ENCODE data around the gene PPP1R12A. TPM values are rescaled to one million over a fixed set of nuclear protein-coding genes. Genes with fewer than 3 reads are reported as not detected.

PPP1R12A gene
- total and polyA plus RNA-seq, 9 of the 15 experiments (the other 6 are each of a cell fraction or from before 2014, with no cell fraction given): 26.4 to 119 (median 53.3) TPM

- peak; percentile 76 for TF ChIP-seq VEZF1 (CRISPR knock-in tag; IDR thresholded peaks at IDR 0.05)
- no peak for TF ChIP-seq ZNF407 (IDR thresholded peaks at IDR 0.05; ENCODE audit: low read depth)
- no peak for TF ChIP-seq TSC22D4 (tag; IDR thresholded peaks at IDR 0.05)
- TF ChIP-seq TCF3 (CRISPR knock-in tag; IDR thresholded peaks at IDR 0.05): no peak
- TF ChIP-seq TRIM24 (IDR thresholded peaks at IDR 0.05): no peak
- TF ChIP-seq LCOR (CRISPR knock-in tag; IDR thresholded peaks at IDR 0.05): 0 out of 2 replicates have a peak, but pooled peaks have one; percentile 14
- TF ChIP-seq DACH1 (IDR thresholded peaks at IDR 0.05; ENCODE audit: partially characterized antibody): no peak
- no peak for TF ChIP-seq CUX1 (CRISPR knock-in tag; IDR thresholded peaks at IDR 0.05)
- no peak for TF ChIP-seq FOXJ3 (CRISPR knock-in tag; IDR thresholded peaks at IDR 0.05)
- peak; percentile 78; the same call in 1 of the 2 replicates for TF ChIP-seq KLF6 (CRISPR knock-in tag; IDR thresholded peaks at IDR 0.05; ENCODE audit: borderline replicate concordance)
- no peak for TF ChIP-seq ADNP (tag; IDR thresholded peaks at IDR 0.05)
- no peak for TF ChIP-seq C11orf30 (IDR thresholded peaks at IDR 0.05; ENCODE audit: low read depth)
- TF ChIP-seq JUNB (CRISPR knock-in tag; conservative IDR thresholded peaks at IDR 0.05): no peak
- TF ChIP-seq KDM5B (IDR thresholded peaks at IDR 0.05; ENCODE audit: insufficient replicate concordance, low read depth, low read length): peak; percentile 93
These were observed at the start of gene PPP1R12A (continued) for GRCh38 chr12:79935021-79935623.

All from K562 (cell line).